KG1 (cell line): ENCODE results near the gene ENO3.
A peak's percentile ranks its signal among the peaks of the same experiment; 100 is the strongest.

Source experiments
- DNase-seq: peaks from one replicate; lab custom pipeline; 2025; lab: John Stamatoyannopoulos, UW

The ENO3 gene

GRCh38 chr17:4937553-4937952, 13.4 kb upstream of the ENO3 start:
- DNase-seq, result no peak

GRCh38 chr17:4938069-4938491, 12.8 kb upstream of the ENO3 start:
- no peak for DNase-seq

GRCh38 chr17:4938688-4939545, 12.0 kb upstream of the ENO3 start:
- DNase-seq, result no peak

GRCh38 chr17:4939546-4939795, 11.4 kb upstream of the ENO3 start:
- no peak for DNase-seq

- DNase-seq, result peak; percentile 71
Measured at GRCh38 chr17:4939796-4940554, 10.9 kb upstream of the ENO3 start, which contains the start of the genes RNF167 and SLC25A11. Gene RNF167, plus strand, starts transcription at chr17:4940268. Its CDS starts 642 bp downstream, at chr17:4940910. Gene SLC25A11, minus strand, starts transcription at chr17:4940046. Its CDS starts 136 bp downstream, at chr17:4939910.

GRCh38 chr17:4940555-4941318, 10.2 kb upstream of the ENO3 start:
- DNase-seq, result no peak

GRCh38 chr17:4941319-4941610, 9.7 kb upstream of the ENO3 start:
- no peak for DNase-seq

- no peak for DNase-seq
Measured at GRCh38 chr17:4942760-4943508, 8.0 kb upstream of the ENO3 start.

- DNase-seq, result no peak
Measured at GRCh38 chr17:4944163-4944553, 6.8 kb upstream of the ENO3 start.

GRCh38 chr17:4944554-4945175, 6.3 kb upstream of the ENO3 start:
- DNase-seq, result no peak

GRCh38 chr17:4945176-4945943, 5.6 kb upstream of the ENO3 start:
- DNase-seq, result no peak

GRCh38 chr17:4945944-4946280, 5.0 kb upstream of the ENO3 start:
- no peak for DNase-seq

GRCh38 chr17:4946312-4946976, 4.5 kb upstream of the ENO3 start:
- no peak for DNase-seq

GRCh38 chr17:4947010-4947410, 3.9 kb upstream of the ENO3 start:
- no peak for DNase-seq

GRCh38 chr17:4947411-4948165, 3.3 kb upstream of the ENO3 start:
- no peak for DNase-seq

GRCh38 chr17:4948166-4948930, 2.6 kb upstream of the ENO3 start, which contains the start of gene PFN1:
Gene PFN1, minus strand, starts transcription at chr17:4948530. Its CDS starts 136 bp downstream, at chr17:4948394.
- DNase-seq, result peak; percentile 77

GRCh38 chr17:4948931-4949320, 2.0 kb upstream of the ENO3 start:
- peak; percentile 68 for DNase-seq

GRCh38 chr17:4949321-4950074, 1.4 kb upstream of the ENO3 start:
- no peak for DNase-seq
